GM19099 (cell line): ENCODE measurements around the gene CCDC33.

Experiments used
- POLR2A ChIP-seq: IDR thresholded peaks from 3 replicates; pipeline ENCODE4 v1.6.1; 2011; ENCODE audit warnings: low read depth; ENCODE audit not compliant: insufficient read length; ENCODE audit errors: extremely low read depth

The CCDC33 gene

GRCh38 chr15:74349241-74349778, 113.2 kb downstream of the CCDC33 start:
- no peak for TF ChIP-seq POLR2A

- no peak for TF ChIP-seq POLR2A
Measured at GRCh38 chr15:74350295-74351275, 114.5 kb downstream of the CCDC33 start.

- TF ChIP-seq POLR2A = no peak
Measured at GRCh38 chr15:74351670-74352069, 115.5 kb downstream of the CCDC33 start.

GRCh38 chr15:74352393-74352910, 116.3 kb downstream of the CCDC33 start:
- no peak for TF ChIP-seq POLR2A

GRCh38 chr15:74362482-74362881, 126.4 kb downstream of the CCDC33 start:
- TF ChIP-seq POLR2A = no peak

GRCh38 chr15:74364936-74365597, 128.9 kb downstream of the CCDC33 start:
- TF ChIP-seq POLR2A = no peak

GRCh38 chr15:74365598-74366445, 129.7 kb downstream of the CCDC33 start:
- TF ChIP-seq POLR2A = no peak

GRCh38 chr15:74367296-74367854, 131.2 kb downstream of the CCDC33 start, which contains the start of gene CYP11A1:
Gene CYP11A1 (minus strand): TSS chr15:74367646. CDS start chr15:74367585, 61 bp downstream.
- TF ChIP-seq POLR2A = no peak

- no peak for TF ChIP-seq POLR2A
Measured at GRCh38 chr15:74368121-74368520, 132.0 kb downstream of the CCDC33 start.

- TF ChIP-seq POLR2A = no peak
Measured at GRCh38 chr15:74369084-74369745, 133.1 kb downstream of the CCDC33 start.

GRCh38 chr15:74369756-74370155, 133.6 kb downstream of the CCDC33 start:
- TF ChIP-seq POLR2A = no peak

GRCh38 chr15:74370471-74370870, 134.3 kb downstream of the CCDC33 start:
- no peak for TF ChIP-seq POLR2A

GRCh38 chr15:74373056-74373650, 137.0 kb downstream of the CCDC33 start:
- TF ChIP-seq POLR2A = no peak
